ENCODE measurements around the gene AKR1C8.

DNA sequence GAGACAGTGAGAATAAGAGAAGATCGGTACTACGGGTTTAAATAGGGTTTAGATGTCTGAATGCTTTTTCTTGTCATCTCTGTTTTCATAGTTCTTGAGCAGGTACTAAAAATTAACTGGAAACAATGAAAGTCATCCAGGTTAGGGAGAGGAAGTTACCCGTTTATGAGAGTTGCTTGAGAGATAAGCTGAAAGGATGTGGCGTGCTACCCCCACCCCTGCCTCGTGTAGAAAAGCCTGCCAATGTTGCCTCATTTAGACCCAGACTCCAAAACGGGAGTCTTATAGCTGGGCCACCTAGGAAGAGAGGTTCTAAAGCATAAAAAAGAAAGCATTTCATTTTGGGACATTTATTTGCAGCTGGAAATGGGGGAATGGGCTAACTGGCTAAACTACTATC lies 21.8 kb upstream of the AKR1C8 start:
- TF ChIP-seq, protein P1, sequence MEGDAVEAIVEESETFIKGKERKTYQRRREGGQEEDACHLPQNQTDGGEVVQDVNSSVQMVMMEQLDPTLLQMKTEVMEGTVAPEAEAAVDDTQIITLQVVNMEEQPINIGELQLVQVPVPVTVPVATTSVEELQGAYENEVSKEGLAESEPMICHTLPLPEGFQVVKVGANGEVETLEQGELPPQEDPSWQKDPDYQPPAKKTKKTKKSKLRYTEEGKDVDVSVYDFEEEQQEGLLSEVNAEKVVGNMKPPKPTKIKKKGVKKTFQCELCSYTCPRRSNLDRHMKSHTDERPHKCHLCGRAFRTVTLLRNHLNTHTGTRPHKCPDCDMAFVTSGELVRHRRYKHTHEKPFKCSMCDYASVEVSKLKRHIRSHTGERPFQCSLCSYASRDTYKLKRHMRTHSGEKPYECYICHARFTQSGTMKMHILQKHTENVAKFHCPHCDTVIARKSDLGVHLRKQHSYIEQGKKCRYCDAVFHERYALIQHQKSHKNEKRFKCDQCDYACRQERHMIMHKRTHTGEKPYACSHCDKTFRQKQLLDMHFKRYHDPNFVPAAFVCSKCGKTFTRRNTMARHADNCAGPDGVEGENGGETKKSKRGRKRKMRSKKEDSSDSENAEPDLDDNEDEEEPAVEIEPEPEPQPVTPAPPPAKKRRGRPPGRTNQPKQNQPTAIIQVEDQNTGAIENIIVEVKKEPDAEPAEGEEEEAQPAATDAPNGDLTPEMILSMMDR (conservative IDR thresholded peaks at IDR 0.05 in 1 of 2, IDR thresholded peaks at IDR 0.05 in 1 of 2; ENCODE audit: extremely low read depth in 1 of 2, insufficient read depth in 1 of 2, low read depth in 1 of 2, low read length in 2 of 2), result no peak
- TF ChIP-seq EZH2 (IDR thresholded peaks at IDR 0.05; ENCODE audit: borderline replicate concordance, low read length), result no peak

Data from mammary epithelial cell (primary cell).